NCI-H69 (cell line): ENCODE measurements around the gene DCAF4.

Experiments
- DNase-seq: peaks from one replicate; lab custom pipeline; 2025; lab: John Stamatoyannopoulos, UW

DCAF4 gene

GRCh38 chr14:72970824-72971434 is 44.7 kb downstream of the DCAF4 start:
- no peak for DNase-seq

- DNase-seq, result no peak
Observed at GRCh38 chr14:72974661-72975060, 48.4 kb downstream of the DCAF4 start.

GRCh38 chr14:72975770-72976169 is 49.5 kb downstream of the DCAF4 start:
- DNase-seq, result no peak

- no peak for DNase-seq
Observed at GRCh38 chr14:72978856-72979255, 52.6 kb downstream of the DCAF4 start.

- no peak for DNase-seq
Observed at GRCh38 chr14:72980863-72981262, 54.6 kb downstream of the DCAF4 start.

- DNase-seq, result no peak
Observed at GRCh38 chr14:72982146-72982708, 56.0 kb downstream of the DCAF4 start.

- DNase-seq, result no peak
Observed at GRCh38 chr14:72986214-72986613, 60.0 kb downstream of the DCAF4 start.

GRCh38 chr14:72986857-72987256 is 60.6 kb downstream of the DCAF4 start:
- DNase-seq, result no peak

GRCh38 chr14:72990171-72990570 is 63.9 kb downstream of the DCAF4 start:
- no peak for DNase-seq

GRCh38 chr14:72996916-72997315 is 70.7 kb downstream of the DCAF4 start:
- DNase-seq, result no peak

GRCh38 chr14:72998252-72998903 is 72.1 kb downstream of the DCAF4 start:
- DNase-seq, result no peak

GRCh38 chr14:72999316-72999715 is 73.1 kb downstream of the DCAF4 start:
- DNase-seq, result no peak

- no peak for DNase-seq
Observed at GRCh38 chr14:73000073-73000472, 73.8 kb downstream of the DCAF4 start.

- no peak for DNase-seq
Observed at GRCh38 chr14:73003681-73004080, 77.4 kb downstream of the DCAF4 start.

- peak; percentile 12 for DNase-seq
Observed at GRCh38 chr14:73004641-73005040, 78.4 kb downstream of the DCAF4 start.

- no peak for DNase-seq
Observed at GRCh38 chr14:73007835-73008234, 81.6 kb downstream of the DCAF4 start.

GRCh38 chr14:73008501-73008900 is 82.2 kb downstream of the DCAF4 start:
- DNase-seq, result no peak
